MCF 10A (cell line): ENCODE measurements around the gene KCNJ6. TPM values are rescaled to one million over a fixed set of nuclear protein-coding genes. Genes with fewer than 3 reads are reported as not detected.

Experiments used
- BruUV-seq: library from RNA; stranded (reverse); fragments of 400-500 nt; replicated peaks from 2 replicates; lab custom pipeline; 2021; lab: Mats Ljungman, UMichigan
- CTCF ChIA-PET: fragments of 300-600 bp; sonication (Branson Sonifier 250); formaldehyde crosslinking; extraction: SDS; loops from one replicate; lab custom pipeline; 2021; ENCODE audit warnings: antibody characterized with exemption, inconsistent platforms; lab: Yijun Ruan, JAX
- POLR2A ChIA-PET: fragments of 300-600, 350-650 bp; sonication (Branson Sonifier 250); formaldehyde crosslinking; extraction: SDS; loops from one replicate; lab custom pipeline; 2020; ENCODE audit warnings: antibody characterized with exemption, inconsistent platforms; lab: Yijun Ruan, JAX
- DNase-seq: peaks from one replicate; pipeline ENCODE4 v3.0.0-alpha.2; 2018; ENCODE audit not compliant: unreplicated experiment
- H3K27ac Mint-ChIP-seq: one replicate; pipeline ENCODE4 v1.8.0; 2022; ENCODE audit warnings: mild to moderate bottlenecking, low read depth, mixed read lengths; ENCODE audit not compliant: unreplicated experiment
- H3K27me3 Mint-ChIP-seq: one replicate; pipeline ENCODE4 v1.8.0; 2022; ENCODE audit warnings: mixed read lengths; ENCODE audit not compliant: insufficient read depth, unreplicated experiment
- H3K36me3 Mint-ChIP-seq: one replicate; pipeline ENCODE4 v1.8.0; 2022; ENCODE audit warnings: mild to moderate bottlenecking, moderate library complexity, mixed read lengths; ENCODE audit not compliant: insufficient read depth, unreplicated experiment
- H3K4me1 Mint-ChIP-seq: one replicate; pipeline ENCODE4 v1.8.0; 2022; ENCODE audit warnings: mixed read lengths; ENCODE audit not compliant: insufficient read depth, unreplicated experiment
- H3K4me3 Mint-ChIP-seq: one replicate; pipeline ENCODE4 v1.8.0; 2022; ENCODE audit warnings: mild to moderate bottlenecking, moderate library complexity, mixed read lengths; ENCODE audit not compliant: unreplicated experiment
- H3K9me3 Mint-ChIP-seq: one replicate; pipeline ENCODE4 v1.8.0; 2022; ENCODE audit warnings: mixed read lengths; ENCODE audit not compliant: unreplicated experiment
- CTCF ChIP-seq: fragments of 200-600 bp; IDR thresholded peaks from one replicate; pipeline ENCODE4 v1.8.0; 2022; ENCODE audit warnings: antibody characterized with exemption, mild to moderate bottlenecking; ENCODE audit not compliant: unreplicated experiment
- intact Hi-C: fragments of 100-400 bp; cut with micrococcal nuclease; formaldehyde crosslinking; loops from 2 replicates; pipeline ENCODE4 v1.14.1; 2022
- total RNA-seq: library from RNA; stranded (reverse); gene quantifications from 2 replicates; pipeline ENCODE4 v1.2.3, GENCODE V29; 2022

The KCNJ6 gene
- total RNA-seq, 1 experiment from 2014 or later = 0.28 TPM

- no peak for TF ChIP-seq CTCF
- ChIA-PET CTCF (no interaction called here), POLR2A (no interaction called here)
- H3K4me3 Mint-ChIP-seq = no peak overlapping the region
- H3K27ac Mint-ChIP-seq = no peak overlapping the region
- BruUV-seq = no TSS peak
- no peak for DNase-seq
- no peaks in the 10 kb centered on the region for H3K9me3 Mint-ChIP-seq
- H3K36me3 Mint-ChIP-seq = no peaks in the 10 kb centered on the region
- intact Hi-C loops = no loop called here
- H3K27me3 Mint-ChIP-seq = no peaks in the 10 kb centered on the region
- H3K4me1 Mint-ChIP-seq = peaks cover 5% of the 10 kb centered on the region
Observed at GRCh38 chr21:37903396-37903795, 12.9 kb downstream of the KCNJ6 start.

- BruUV-seq = no TSS peak
- peaks cover 5% of the 10 kb centered on the region for H3K4me1 Mint-ChIP-seq
- H3K4me3 Mint-ChIP-seq = no peak overlapping the region
Observed at GRCh38 chr21:37899146-37899545, 17.1 kb downstream of the KCNJ6 start.

GRCh38 chr21:37896788-37897187 is 19.5 kb downstream of the KCNJ6 start:
- Mint-ChIP-seq H3K27me3 (no peaks in the 10 kb centered on the region), H3K36me3 (no peaks in the 10 kb centered on the region), H3K4me3 (no peak overlapping the region), H3K9me3 (no peaks in the 10 kb centered on the region), H3K4me1 (no peaks in the 10 kb centered on the region), H3K27ac (no peak overlapping the region)
- BruUV-seq = no TSS peak
- intact Hi-C loops = no loop called here
- POLR2A ChIA-PET = no interaction called here
- CTCF ChIA-PET = interaction anchor here (0.6 kb wide), 2 partner anchors 9 to 259 kb away, joined by 3 read pairs; no protein-coding TSS in a partner anchor
- no peak for DNase-seq
- no peak for TF ChIP-seq CTCF

More at GRCh38 chr21:37899146-37899545, 17.1 kb downstream of the KCNJ6 start:
- ChIA-PET POLR2A (no interaction called here), CTCF (no interaction called here)
- no peak overlapping the region for H3K27ac Mint-ChIP-seq
- H3K9me3 Mint-ChIP-seq = no peaks in the 10 kb centered on the region
- H3K27me3 Mint-ChIP-seq = no peaks in the 10 kb centered on the region
- no peaks in the 10 kb centered on the region for H3K36me3 Mint-ChIP-seq
- no peak for DNase-seq
- intact Hi-C loops = no loop called here
- no peak for TF ChIP-seq CTCF

GRCh38 chr21:37891972-37892371 is 24.3 kb downstream of the KCNJ6 start:
- no peak overlapping the region for H3K4me3 Mint-ChIP-seq
- H3K9me3 Mint-ChIP-seq = no peaks in the 10 kb centered on the region
- no peak overlapping the region for H3K27ac Mint-ChIP-seq
- no peak for DNase-seq
- no peaks in the 10 kb centered on the region for H3K4me1 Mint-ChIP-seq
- no peaks in the 10 kb centered on the region for H3K36me3 Mint-ChIP-seq
- H3K27me3 Mint-ChIP-seq = no peaks in the 10 kb centered on the region
- BruUV-seq = no TSS peak
- TF ChIP-seq CTCF = no peak
- POLR2A ChIA-PET = no interaction called here
- intact Hi-C loops = no loop called here
- CTCF ChIA-PET = interaction anchor here (0.6 kb wide), 1 partner anchor 234 kb away, joined by 5 read pairs; no protein-coding TSS in a partner anchor
